ENCODE data around the gene IPO11. TPM values are rescaled to one million over a fixed set of nuclear protein-coding genes. Genes with fewer than 3 reads are reported as not detected.
"Not testable (repeated sequence)": the region's sequence is repeated elsewhere in the genome, so short reads cannot be mapped to it uniquely, and the experiment has no call there.

The IPO11 gene
- total and polyA plus RNA-seq, 3 experiments from 2014 or later: 9.9 to 74.7 (median 70.0) TPM

GRCh38 chr5:62506659-62507460 is 94.3 kb downstream of the IPO11 start:
- Mint-ChIP-seq H3K36me3 (peaks cover 7 to 69% (median 42%) of the 10 kb centered on the region in 3 donors), H3K4me3 (no peak overlapping the region), H3K27ac (no peak overlapping the region), H3K9me3 (peaks cover 0 to 1% (median 0%) of the 10 kb centered on the region in 5 donors), H3K27me3 (no peaks in the 10 kb centered on the region), H3K4me1 (no peaks in the 10 kb centered on the region)
- H3K4me1 ChIP-seq (ENCODE audit: insufficient read depth, low read length): no peaks in the 10 kb centered on the region
- H3K9me3 ChIP-seq (ENCODE audit: low read length): no peaks in the 10 kb centered on the region
- ChIA-PET POLR2A (no interaction called here), CTCF (interaction anchor here (0.5 kb wide), 1 partner anchor 99 kb away, joined by 3 read pairs; no protein-coding TSS in a partner anchor)
- H3K4me3 ChIP-seq (ENCODE audit: low read length): no peak overlapping the region
- no peaks in the 10 kb centered on the region for H3K27me3 ChIP-seq (ENCODE audit: insufficient read depth, low read length, poor library complexity, severe bottlenecking)
- no peak overlapping the region for H3K27ac ChIP-seq (ENCODE audit: low read depth, low read length)
- H3K36me3 ChIP-seq (ENCODE audit: insufficient read depth, low read length): no peaks in the 10 kb centered on the region
- no peak for DNase-seq

GRCh38 chr5:62508760-62509159 is 96.2 kb downstream of the IPO11 start:
- H3K4me3 ChIP-seq (ENCODE audit: low read length); H3K9me3 ChIP-seq (ENCODE audit: low read length); H3K27ac ChIP-seq (ENCODE audit: low read depth, low read length); H3K4me1 ChIP-seq (ENCODE audit: insufficient read depth, low read length); H3K27me3 Mint-ChIP-seq; H3K9me3 Mint-ChIP-seq; H3K36me3 ChIP-seq (ENCODE audit: insufficient read depth, low read length); DNase-seq; H3K4me1 Mint-ChIP-seq; H3K27ac Mint-ChIP-seq; H3K27me3 ChIP-seq (ENCODE audit: insufficient read depth, low read length, poor library complexity, severe bottlenecking); POLR2A ChIA-PET; H3K4me3 Mint-ChIP-seq; CTCF ChIA-PET: not testable (repeated sequence)
- H3K36me3 Mint-ChIP-seq: peaks cover 7 to 54% (median 36%) of the 10 kb centered on the region in 3 donors

GRCh38 chr5:62509806-62510205 is 97.2 kb downstream of the IPO11 start:
- CTCF ChIA-PET: no interaction called here
- no peak overlapping the region for H3K27ac Mint-ChIP-seq

GRCh38 chr5:62513085-62513484 is 100.5 kb downstream of the IPO11 start:
- H3K4me1 Mint-ChIP-seq; H3K27ac ChIP-seq (ENCODE audit: low read depth, low read length); POLR2A ChIA-PET; CTCF ChIA-PET; H3K4me1 ChIP-seq (ENCODE audit: insufficient read depth, low read length); H3K4me3 ChIP-seq (ENCODE audit: low read length); H3K9me3 ChIP-seq (ENCODE audit: low read length); H3K27me3 Mint-ChIP-seq; DNase-seq; H3K4me3 Mint-ChIP-seq; H3K27ac Mint-ChIP-seq; H3K27me3 ChIP-seq (ENCODE audit: insufficient read depth, low read length, poor library complexity, severe bottlenecking); H3K36me3 ChIP-seq (ENCODE audit: insufficient read depth, low read length); H3K9me3 Mint-ChIP-seq: not testable (repeated sequence)
- peaks cover 13 to 41% (median 23%) of the 10 kb centered on the region in 3 donors for H3K36me3 Mint-ChIP-seq

More at GRCh38 chr5:62509806-62510205, 97.2 kb downstream of the IPO11 start:
- H3K4me1 Mint-ChIP-seq: no peaks in the 10 kb centered on the region
- no peaks in the 10 kb centered on the region for H3K27me3 ChIP-seq (ENCODE audit: insufficient read depth, low read length, poor library complexity, severe bottlenecking)
- no peak overlapping the region for H3K27ac ChIP-seq (ENCODE audit: low read depth, low read length)
- POLR2A ChIA-PET: no interaction called here
- H3K9me3 ChIP-seq (ENCODE audit: low read length): no peaks in the 10 kb centered on the region
- H3K27me3 Mint-ChIP-seq: no peaks in the 10 kb centered on the region
- peaks cover 7 to 49% (median 32%) of the 10 kb centered on the region in 3 donors for H3K36me3 Mint-ChIP-seq
- H3K4me3 ChIP-seq (ENCODE audit: low read length): no peak overlapping the region
- no peak for DNase-seq
- no peaks in the 10 kb centered on the region for H3K36me3 ChIP-seq (ENCODE audit: insufficient read depth, low read length)
- no peaks in the 10 kb centered on the region for H3K4me1 ChIP-seq (ENCODE audit: insufficient read depth, low read length)
- H3K4me3 Mint-ChIP-seq: no peak overlapping the region
- H3K9me3 Mint-ChIP-seq: peaks cover 0 to 1% (median 0%) of the 10 kb centered on the region in 5 donors

GRCh38 chr5:62514510-62515119 is 102.1 kb downstream of the IPO11 start:
- Histone ChIP-seq H3K36me3 (ENCODE audit: insufficient read depth, low read length) (no peaks in the 10 kb centered on the region), H3K27ac (ENCODE audit: low read depth, low read length) (no peak overlapping the region), H3K27me3 (ENCODE audit: insufficient read depth, low read length, poor library complexity, severe bottlenecking) (no peaks in the 10 kb centered on the region), H3K9me3 (ENCODE audit: low read length) (no peaks in the 10 kb centered on the region), H3K4me3 (ENCODE audit: low read length) (no peak overlapping the region), H3K4me1 (ENCODE audit: insufficient read depth, low read length) (no peaks in the 10 kb centered on the region)
- Mint-ChIP-seq H3K4me1 (peaks cover 0 to 2% (median 0%) of the 10 kb centered on the region in 3 donors), H3K9me3 (no peaks in the 10 kb centered on the region), H3K36me3 (peaks cover 6 to 37% (median 16%) of the 10 kb centered on the region in 3 donors), H3K4me3 (no peak overlapping the region), H3K27me3 (no peaks in the 10 kb centered on the region), H3K27ac (no peak overlapping the region)
- ChIA-PET CTCF (interaction anchor here (1.0 kb wide), 1 partner anchor 26 kb away, joined by 3 read pairs; no protein-coding TSS in a partner anchor), POLR2A (no interaction called here)
- no peak for DNase-seq

GRCh38 chr5:62520812-62521211 is 108.2 kb downstream of the IPO11 start:
- H3K9me3 Mint-ChIP-seq, CTCF ChIA-PET, H3K4me1 Mint-ChIP-seq: not testable (repeated sequence)

GRCh38 chr5:62521319-62521718 is 108.8 kb downstream of the IPO11 start:
- Histone ChIP-seq H3K4me3 (ENCODE audit: low read length) (no peak overlapping the region), H3K36me3 (ENCODE audit: insufficient read depth, low read length) (peaks cover under 1% of the 10 kb centered on the region), H3K4me1 (ENCODE audit: insufficient read depth, low read length) (no peaks in the 10 kb centered on the region), H3K9me3 (ENCODE audit: low read length) (no peaks in the 10 kb centered on the region), H3K27me3 (ENCODE audit: insufficient read depth, low read length, poor library complexity, severe bottlenecking) (no peaks in the 10 kb centered on the region), H3K27ac (ENCODE audit: low read depth, low read length) (no peak overlapping the region)
- H3K27ac Mint-ChIP-seq: peak overlapping the region in 1 of 8 donors; percentile 76
- ChIA-PET POLR2A (no interaction called here), CTCF (no interaction called here)
- no peak for DNase-seq
- no peaks in the 10 kb centered on the region for H3K27me3 Mint-ChIP-seq
- H3K4me3 Mint-ChIP-seq: no peak overlapping the region
- peaks cover 0 to 60% (median 37%) of the 10 kb centered on the region in 3 donors for H3K36me3 Mint-ChIP-seq
- no peaks in the 10 kb centered on the region for H3K9me3 Mint-ChIP-seq
- H3K4me1 Mint-ChIP-seq: peaks cover 0 to 9% (median 2%) of the 10 kb centered on the region in 3 donors

More at GRCh38 chr5:62520812-62521211, 108.2 kb downstream of the IPO11 start:
- H3K4me1 ChIP-seq (ENCODE audit: insufficient read depth, low read length); H3K4me3 Mint-ChIP-seq; H3K27ac Mint-ChIP-seq; H3K27me3 ChIP-seq (ENCODE audit: insufficient read depth, low read length, poor library complexity, severe bottlenecking); H3K27ac ChIP-seq (ENCODE audit: low read depth, low read length); DNase-seq; H3K4me3 ChIP-seq (ENCODE audit: low read length); H3K27me3 Mint-ChIP-seq; H3K9me3 ChIP-seq (ENCODE audit: low read length); H3K36me3 ChIP-seq (ENCODE audit: insufficient read depth, low read length); POLR2A ChIA-PET: not testable (repeated sequence)
- peaks cover 3 to 57% (median 35%) of the 10 kb centered on the region in 3 donors for H3K36me3 Mint-ChIP-seq

GRCh38 chr5:62522811-62523210 is 110.2 kb downstream of the IPO11 start:
- Histone ChIP-seq H3K27ac (ENCODE audit: low read depth, low read length) (no peak overlapping the region), H3K36me3 (ENCODE audit: insufficient read depth, low read length) (peaks cover 3% of the 10 kb centered on the region), H3K4me3 (ENCODE audit: low read length) (no peak overlapping the region), H3K27me3 (ENCODE audit: insufficient read depth, low read length, poor library complexity, severe bottlenecking) (no peaks in the 10 kb centered on the region), H3K4me1 (ENCODE audit: insufficient read depth, low read length) (no peaks in the 10 kb centered on the region), H3K9me3 (ENCODE audit: low read length) (no peaks in the 10 kb centered on the region)
- ChIA-PET POLR2A (no interaction called here), CTCF (no interaction called here)
- Mint-ChIP-seq H3K36me3 (peaks cover 0 to 54% (median 34%) of the 10 kb centered on the region in 3 donors), H3K27me3 (no peaks in the 10 kb centered on the region), H3K4me3 (no peak overlapping the region), H3K27ac (no peak overlapping the region), H3K9me3 (no peaks in the 10 kb centered on the region), H3K4me1 (peaks cover 0 to 9% (median 2%) of the 10 kb centered on the region in 3 donors)
- no peak for DNase-seq
